A673 (cell line): ENCODE data around the gene TFCP2L1.

ENCODE experiments used
- EZH2 ChIP-seq: fragments of 200-600 bp; sonication (generic); IDR thresholded peaks from 2 replicates; pipeline ENCODE4 v1.6.1; 2017; ENCODE audit warnings: borderline replicate concordance, low read depth, mild to moderate bottlenecking, mixed read lengths, antibody characterized with exemption, low read length; ENCODE audit not compliant: poor library complexity, severe bottlenecking
- TF ChIP-seq, protein P1 (sequence below): fragments of 300-800, 200-600 bp; sonication (generic); conservative IDR thresholded peaks from 2 replicates; pipeline ENCODE4 v1.5.1; 2017; ENCODE audit warnings: low read depth, mild to moderate bottlenecking, antibody characterized with exemption, low read length, moderate library complexity, mixed read lengths

DNA sequence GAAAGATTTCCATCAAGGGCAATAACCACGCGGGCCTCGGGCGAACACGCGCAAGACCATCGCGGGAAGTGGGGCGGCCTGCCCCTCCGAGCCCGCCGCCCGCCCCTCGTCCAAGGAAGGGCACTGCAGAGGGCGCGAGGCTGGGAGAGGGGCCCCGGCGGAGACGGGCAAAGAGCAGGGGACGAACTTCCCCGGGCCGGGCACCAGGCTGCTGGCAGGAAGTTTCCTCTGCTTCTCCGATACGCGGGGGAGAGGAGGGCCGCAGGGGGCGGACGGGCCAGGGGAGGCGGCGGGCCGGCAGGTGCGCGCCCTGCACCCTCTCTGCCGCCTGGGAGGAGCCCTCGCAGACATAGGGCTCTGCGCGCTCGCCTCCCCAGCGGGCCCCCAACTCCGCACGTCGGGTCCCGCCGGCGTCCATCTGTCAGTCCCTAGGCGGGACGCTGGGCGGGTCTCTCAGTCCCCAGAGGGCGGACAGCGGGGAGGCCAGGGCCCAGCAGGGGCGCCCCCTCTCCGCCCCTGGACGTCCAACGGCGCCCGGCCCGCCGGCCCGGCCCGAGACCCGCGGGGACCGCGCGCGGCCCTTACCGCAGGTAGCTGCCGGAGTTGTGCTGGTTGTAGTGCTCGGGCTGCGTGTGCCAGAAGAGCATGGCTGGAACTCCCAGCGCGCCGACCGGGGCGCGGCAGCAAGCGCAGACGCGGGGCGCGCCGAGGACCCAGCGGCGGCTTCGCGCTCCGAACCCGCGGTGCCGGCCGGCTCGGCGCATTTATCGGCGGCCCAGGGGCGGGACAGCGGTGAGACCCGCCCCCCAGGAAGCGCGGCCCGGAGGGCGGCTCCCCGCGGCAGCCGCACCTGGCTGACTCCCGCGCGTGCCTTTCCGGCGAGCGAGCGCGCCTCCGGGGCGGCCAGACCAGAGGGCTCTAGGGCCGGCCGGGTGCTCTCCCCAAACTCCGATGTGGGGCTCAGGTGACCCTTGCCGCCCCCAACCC lies at the start of gene TFCP2L1:
- TF ChIP-seq, protein P1, sequence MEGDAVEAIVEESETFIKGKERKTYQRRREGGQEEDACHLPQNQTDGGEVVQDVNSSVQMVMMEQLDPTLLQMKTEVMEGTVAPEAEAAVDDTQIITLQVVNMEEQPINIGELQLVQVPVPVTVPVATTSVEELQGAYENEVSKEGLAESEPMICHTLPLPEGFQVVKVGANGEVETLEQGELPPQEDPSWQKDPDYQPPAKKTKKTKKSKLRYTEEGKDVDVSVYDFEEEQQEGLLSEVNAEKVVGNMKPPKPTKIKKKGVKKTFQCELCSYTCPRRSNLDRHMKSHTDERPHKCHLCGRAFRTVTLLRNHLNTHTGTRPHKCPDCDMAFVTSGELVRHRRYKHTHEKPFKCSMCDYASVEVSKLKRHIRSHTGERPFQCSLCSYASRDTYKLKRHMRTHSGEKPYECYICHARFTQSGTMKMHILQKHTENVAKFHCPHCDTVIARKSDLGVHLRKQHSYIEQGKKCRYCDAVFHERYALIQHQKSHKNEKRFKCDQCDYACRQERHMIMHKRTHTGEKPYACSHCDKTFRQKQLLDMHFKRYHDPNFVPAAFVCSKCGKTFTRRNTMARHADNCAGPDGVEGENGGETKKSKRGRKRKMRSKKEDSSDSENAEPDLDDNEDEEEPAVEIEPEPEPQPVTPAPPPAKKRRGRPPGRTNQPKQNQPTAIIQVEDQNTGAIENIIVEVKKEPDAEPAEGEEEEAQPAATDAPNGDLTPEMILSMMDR: no peak
- TF ChIP-seq EZH2: peak; percentile 84
